HG02840 (cell line): ENCODE results near the gene LRRC19.

ENCODE experiments used
- ATAC-seq: cut with Tn5 transposase; IDR thresholded peaks from one replicate; pipeline ENCODE4 v1.9.1; 2021; ENCODE audit warnings: mild to moderate bottlenecking, moderate library complexity, moderate number of reproducible peaks; ENCODE audit not compliant: unreplicated experiment, low FRiP score

LRRC19 gene

DNA sequence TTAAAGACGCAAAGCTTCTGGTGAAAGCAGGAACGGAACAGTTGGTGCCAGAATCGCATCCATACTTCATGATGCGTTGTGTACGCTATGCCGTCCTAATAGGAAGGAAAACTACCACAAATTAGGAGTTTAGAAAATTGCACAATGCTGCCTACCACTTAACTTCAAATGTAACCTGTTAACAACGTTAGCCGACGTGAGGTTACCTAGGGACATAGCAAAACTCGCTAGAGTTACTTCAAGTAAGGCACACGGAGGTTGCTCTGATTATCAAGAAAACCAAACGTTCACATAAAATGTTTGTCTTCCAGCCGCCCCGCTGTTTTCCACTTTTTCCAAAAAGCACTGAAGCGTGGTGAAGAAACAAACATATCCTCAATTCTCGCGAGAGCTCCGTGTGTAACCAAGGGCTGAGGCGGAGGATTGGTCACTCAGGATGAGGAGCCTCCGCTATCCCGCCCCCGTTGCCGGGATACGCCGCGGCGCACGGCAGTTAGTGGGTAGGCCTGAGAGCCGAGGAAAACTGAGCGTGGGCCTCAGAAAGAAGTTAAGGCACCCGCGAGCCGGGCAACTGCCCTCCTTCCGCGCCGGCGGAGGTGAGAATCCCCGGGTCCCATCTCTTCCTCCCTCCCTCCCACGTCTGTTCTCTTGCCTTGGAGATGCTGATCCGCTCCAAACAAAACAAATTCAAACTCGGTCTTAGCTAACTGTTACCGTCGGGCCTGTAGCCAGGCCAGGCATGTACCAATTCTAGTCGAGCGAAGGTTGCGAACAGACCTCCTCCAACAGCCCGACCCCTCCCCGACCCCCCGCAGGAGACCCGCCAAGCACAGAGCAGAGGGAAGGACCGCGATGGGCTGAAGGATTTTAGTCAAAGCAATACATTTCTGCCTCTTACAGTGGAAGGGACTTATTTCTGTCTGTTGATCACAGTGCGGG is 49.3 kb downstream of the LRRC19 start, which contains the start of gene IFT74:
Gene IFT74, plus strand, starts transcription at position 492 of the 939 bp plus-strand sequence. CDS start 5,556 bp downstream, outside the sequence.
- ATAC-seq, result peak; percentile 100

DNA sequence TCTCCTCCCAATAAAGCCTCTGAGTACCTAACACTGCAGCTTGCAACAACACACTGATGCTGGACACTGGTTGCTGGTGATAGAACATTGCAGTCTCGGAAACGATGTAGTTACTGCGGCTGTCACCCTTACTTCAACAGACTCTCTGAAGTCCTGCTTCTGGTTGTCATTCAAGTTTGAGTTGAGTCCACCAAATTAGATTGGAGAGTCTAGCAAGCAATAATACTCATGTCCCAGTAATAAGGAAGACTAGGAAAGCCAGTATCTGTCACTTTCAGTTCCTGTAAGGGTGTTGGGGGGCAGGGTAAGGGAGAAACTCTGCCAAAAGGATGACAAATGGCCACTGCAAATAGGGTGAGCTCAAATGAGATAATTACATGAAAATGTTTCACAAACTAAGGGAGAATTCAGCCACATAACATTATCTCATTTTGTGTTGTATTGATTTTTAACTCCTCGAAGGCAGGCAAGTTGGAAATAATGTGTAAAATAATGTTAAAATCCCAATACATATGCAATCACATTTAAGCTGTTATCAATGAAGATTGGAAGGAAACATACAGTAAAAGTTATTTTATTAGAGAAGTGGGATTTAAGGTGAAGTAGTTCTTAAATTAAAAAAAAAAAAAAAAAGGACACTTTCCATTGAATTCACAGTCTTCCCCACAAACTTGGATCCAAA is 50.1 kb downstream of the LRRC19 start:
- no peak for ATAC-seq

DNA sequence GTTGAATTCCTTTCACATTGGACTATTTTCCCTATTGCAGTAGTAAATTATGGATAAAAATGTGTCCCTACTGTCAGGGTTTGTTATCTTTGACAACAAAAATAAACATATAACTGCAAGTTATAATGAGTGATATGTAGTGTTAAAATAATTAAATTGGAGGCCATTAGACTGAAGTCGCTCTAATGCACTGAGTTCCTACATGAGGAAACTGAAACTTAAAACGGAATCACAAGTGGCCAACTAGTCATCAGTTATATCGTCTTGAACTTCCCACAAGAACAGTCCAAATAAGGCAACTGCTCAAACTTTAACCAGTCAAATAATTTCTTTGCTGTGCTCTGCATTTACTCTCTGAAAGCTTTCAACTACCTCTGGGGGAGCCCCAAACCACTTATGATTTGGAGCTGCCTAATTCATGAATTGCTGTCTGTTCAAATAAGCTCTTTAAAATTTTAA is 51.4 kb downstream of the LRRC19 start:
- ATAC-seq, result no peak

DNA sequence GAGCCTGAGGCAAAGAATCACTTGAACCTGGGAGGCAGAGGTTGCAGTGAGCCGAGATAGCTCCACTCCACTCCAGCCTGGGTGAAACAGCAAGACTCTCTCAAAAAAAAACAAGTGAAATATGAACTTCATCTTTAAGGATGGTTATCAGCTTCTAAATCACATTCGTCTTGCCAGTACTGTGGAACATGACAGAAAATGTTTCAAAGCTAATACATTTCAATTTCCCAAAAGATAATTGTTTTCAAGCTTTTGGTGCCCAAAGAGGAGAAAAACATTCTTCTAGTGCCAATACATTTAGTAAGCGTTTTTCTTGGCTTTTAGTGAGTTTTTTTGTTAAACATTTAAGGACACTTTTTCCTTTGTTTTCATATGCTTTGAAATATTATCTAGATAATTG is 53.7 kb downstream of the LRRC19 start:
- no peak for ATAC-seq

DNA sequence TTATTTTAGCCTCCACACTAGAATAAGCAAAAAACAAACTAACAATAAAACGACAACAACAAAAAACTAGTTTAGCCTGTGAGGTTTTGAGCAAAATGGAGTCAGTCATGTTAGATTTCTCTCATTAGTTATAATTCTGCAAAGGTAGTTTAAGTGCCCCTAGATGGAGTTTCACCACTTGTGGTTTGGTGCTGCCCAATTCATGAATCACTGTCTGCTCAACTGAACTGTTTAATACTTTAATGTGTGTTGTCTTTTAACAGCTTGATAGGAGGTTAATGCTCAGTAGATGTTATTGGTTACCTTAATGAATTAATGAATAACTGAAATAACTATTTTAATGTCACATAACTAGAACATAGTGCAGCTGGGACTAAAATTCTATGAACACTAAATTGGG is 55.0 kb downstream of the LRRC19 start:
- no peak for ATAC-seq

DNA sequence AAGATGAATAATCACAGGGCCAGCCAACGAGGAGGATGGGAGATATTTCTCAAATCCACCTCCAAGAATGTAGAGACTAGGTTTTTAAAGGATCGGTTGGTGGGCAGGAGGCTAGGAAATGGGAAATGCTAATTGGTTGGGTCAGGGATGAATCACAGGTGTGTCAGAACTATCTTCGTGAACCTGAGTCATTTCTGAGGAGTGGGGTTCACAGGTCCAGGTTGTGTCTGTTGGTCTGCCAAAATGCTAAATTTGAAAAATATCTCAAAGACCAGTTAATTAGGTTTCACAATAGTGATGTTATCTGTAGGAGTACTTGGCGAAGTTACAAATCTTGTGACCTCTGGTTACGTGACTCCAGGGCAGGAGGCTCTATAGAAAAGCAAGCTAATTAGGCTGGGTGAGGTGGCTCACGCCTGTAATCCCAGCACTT is 55.8 kb downstream of the LRRC19 start:
- no peak for ATAC-seq

DNA sequence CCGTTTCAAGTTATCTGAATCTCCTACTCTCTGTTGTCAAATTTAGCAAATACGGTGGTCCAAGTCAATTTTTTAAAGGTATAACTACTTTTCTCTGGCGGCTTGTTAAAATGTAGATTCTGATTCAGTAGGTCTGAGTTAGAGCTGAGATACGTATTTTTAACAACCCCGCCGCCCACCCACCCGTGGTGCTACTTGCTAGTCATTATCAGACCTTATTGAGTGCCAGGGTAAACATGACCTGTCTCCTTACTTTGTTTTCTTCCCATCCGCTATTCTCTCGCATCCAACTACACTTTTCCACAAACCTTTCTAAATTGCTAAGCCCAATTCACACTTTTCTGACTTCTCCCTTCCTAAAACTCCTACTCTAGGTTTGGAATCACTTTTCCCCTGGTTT is 57.7 kb downstream of the LRRC19 start:
- ATAC-seq, result no peak

DNA sequence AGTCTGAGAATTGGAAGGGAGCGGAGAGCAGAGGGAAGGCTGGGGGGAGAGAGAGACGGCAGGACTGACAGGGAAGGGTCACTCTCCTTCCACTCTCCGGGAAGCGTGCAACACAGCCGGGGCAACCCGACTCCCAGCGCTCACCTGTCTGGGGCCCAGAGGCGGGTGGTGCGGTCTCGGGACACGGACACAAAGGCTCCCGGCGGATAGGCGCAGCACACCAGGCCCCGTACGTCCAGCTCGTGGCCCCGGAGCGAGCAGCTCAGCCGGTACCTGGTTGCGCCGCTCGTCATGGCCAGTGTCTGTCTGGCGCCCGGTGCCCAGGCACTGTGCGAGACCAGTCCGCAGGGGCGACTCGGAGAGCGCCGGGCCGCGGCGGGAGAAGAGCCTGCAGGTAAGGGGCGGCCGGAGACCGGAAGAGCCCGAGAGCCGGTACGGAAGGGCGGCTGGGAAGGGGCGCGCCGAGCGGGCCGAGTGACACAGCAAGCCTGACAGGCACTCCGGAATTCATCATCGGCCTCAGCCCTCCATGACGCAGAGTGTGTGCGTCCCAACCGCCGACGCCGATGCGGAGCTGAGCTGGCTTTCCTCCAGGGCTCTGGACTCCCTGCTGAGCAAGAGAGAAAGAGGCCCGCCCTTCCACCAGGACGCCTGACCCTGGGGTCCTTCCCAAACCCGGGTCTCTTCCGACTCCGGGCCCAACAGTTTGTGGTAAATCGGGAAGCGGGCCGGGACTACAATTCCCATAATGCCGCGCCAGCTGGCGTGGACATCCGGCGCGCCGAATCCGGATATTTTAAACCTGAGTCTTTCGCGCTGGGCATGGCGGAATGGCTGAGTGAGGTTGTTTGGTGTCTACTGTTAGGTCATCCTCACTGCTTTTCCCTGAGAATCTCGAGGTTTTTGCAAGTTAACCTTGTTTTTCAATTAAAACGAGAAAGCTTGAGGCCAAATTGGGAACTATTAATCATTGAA is 58.4 kb downstream of the LRRC19 start, which contains the start of gene PLAA:
Gene PLAA, minus strand, starts transcription at position 490 of the 975 bp plus-strand sequence. Its CDS starts 197 bp downstream, at position 293.
- ATAC-seq, result peak; percentile 99

DNA sequence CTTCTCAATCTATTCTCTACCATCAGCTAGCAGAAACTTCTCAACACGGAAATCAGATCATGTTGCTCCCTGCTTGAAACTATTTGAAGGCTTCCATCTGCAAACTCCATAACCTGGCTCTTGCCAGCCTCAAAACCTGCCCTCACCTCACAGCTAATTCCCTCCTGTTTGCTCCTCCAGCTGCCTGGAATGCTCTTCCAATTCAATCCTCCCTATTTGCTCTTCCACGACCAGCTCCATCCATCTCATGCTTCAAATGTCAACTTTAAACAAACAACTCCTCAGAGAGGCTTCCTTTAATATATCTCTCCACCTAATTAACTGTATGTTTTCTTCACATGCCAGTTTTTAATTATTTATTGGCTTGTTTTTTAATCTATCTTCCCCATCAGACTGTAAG is 59.9 kb downstream of the LRRC19 start:
- no peak for ATAC-seq
